ENCODE measurements around the gene DUSP14. TPM values are rescaled to one million over a fixed set of nuclear protein-coding genes. Genes with fewer than 3 reads are reported as not detected.

Gene DUSP14
- total and polyA plus RNA-seq, 2 donors: 12.5 to 14.9 TPM

- H3K36me3 ChIP-seq (ENCODE audit: insufficient read depth): no peaks in the 10 kb centered on the region
- H3K27ac ChIP-seq (ENCODE audit: low read depth): no peak overlapping the region
- H3K4me3 ChIP-seq (ENCODE audit: low read depth, low read length): no peak overlapping the region
- 77% methylated on average over 24 of the region's 24 CpGs for WGBS
- no peak for DNase-seq (ENCODE audit: extremely low spot score)
- no peaks in the 10 kb centered on the region for H3K4me1 ChIP-seq (ENCODE audit: insufficient read depth)
Measured at GRCh38 chr17:37512442-37513068, 22.9 kb downstream of the DUSP14 start.

GRCh38 chr17:37513711-37514110 is 24.0 kb downstream of the DUSP14 start:
- WGBS: 91% methylated on average over 10 of the region's 10 CpGs
- no peak overlapping the region for H3K4me3 ChIP-seq (ENCODE audit: low read depth, low read length)
- no peak overlapping the region for H3K27ac ChIP-seq (ENCODE audit: low read depth)
- no peak for DNase-seq (ENCODE audit: extremely low spot score)
- H3K4me1 ChIP-seq (ENCODE audit: insufficient read depth): no peaks in the 10 kb centered on the region
- no peaks in the 10 kb centered on the region for H3K36me3 ChIP-seq (ENCODE audit: insufficient read depth)

GRCh38 chr17:37516127-37516571 is 26.5 kb downstream of the DUSP14 start:
- no peaks in the 10 kb centered on the region for H3K4me1 ChIP-seq (ENCODE audit: insufficient read depth)
- no peaks in the 10 kb centered on the region for H3K36me3 ChIP-seq (ENCODE audit: insufficient read depth)
- DNase-seq (ENCODE audit: extremely low spot score): no peak
- H3K4me3 ChIP-seq (ENCODE audit: low read depth, low read length): no peak overlapping the region
- WGBS: 43% methylated on average over 6 of the region's 6 CpGs
- H3K27ac ChIP-seq (ENCODE audit: low read depth): no peak overlapping the region

- Histone ChIP-seq H3K27ac (ENCODE audit: low read depth) (no peak overlapping the region), H3K4me1 (ENCODE audit: insufficient read depth) (no peaks in the 10 kb centered on the region), H3K4me3 (ENCODE audit: low read depth, low read length) (no peak overlapping the region), H3K36me3 (ENCODE audit: insufficient read depth) (no peaks in the 10 kb centered on the region)
- DNase-seq (ENCODE audit: extremely low spot score): no peak
- WGBS: 90% methylated on average over 4 of the region's 4 CpGs
Measured at GRCh38 chr17:37517881-37518280, 28.2 kb downstream of the DUSP14 start.

GRCh38 chr17:37518826-37519225 is 29.1 kb downstream of the DUSP14 start:
- Histone ChIP-seq H3K4me3 (ENCODE audit: low read depth, low read length) (no peak overlapping the region), H3K36me3 (ENCODE audit: insufficient read depth) (no peaks in the 10 kb centered on the region), H3K27ac (ENCODE audit: low read depth) (no peak overlapping the region), H3K4me1 (ENCODE audit: insufficient read depth) (no peaks in the 10 kb centered on the region)
- no peak for DNase-seq (ENCODE audit: extremely low spot score)
- WGBS: 75% methylated on average over 8 of the region's 8 CpGs

GRCh38 chr17:37519251-37519985 is 29.7 kb downstream of the DUSP14 start:
- Histone ChIP-seq H3K4me3 (ENCODE audit: low read depth, low read length) (no peak overlapping the region), H3K4me1 (ENCODE audit: insufficient read depth) (no peaks in the 10 kb centered on the region), H3K27ac (ENCODE audit: low read depth) (no peak overlapping the region), H3K36me3 (ENCODE audit: insufficient read depth) (no peaks in the 10 kb centered on the region)
- DNase-seq (ENCODE audit: extremely low spot score): no peak
- WGBS: 62% methylated on average over 5 of the region's 5 CpGs

- Histone ChIP-seq H3K36me3 (ENCODE audit: insufficient read depth) (no peaks in the 10 kb centered on the region), H3K4me1 (ENCODE audit: insufficient read depth) (no peaks in the 10 kb centered on the region), H3K27ac (ENCODE audit: low read depth) (no peak overlapping the region), H3K4me3 (ENCODE audit: low read depth, low read length) (no peak overlapping the region)
- 77% methylated on average over 8 of the region's 8 CpGs for WGBS
- DNase-seq (ENCODE audit: extremely low spot score): no peak
Measured at GRCh38 chr17:37520174-37520573, 30.5 kb downstream of the DUSP14 start.

GRCh38 chr17:37521821-37522220 is 32.1 kb downstream of the DUSP14 start:
- H3K27ac ChIP-seq (ENCODE audit: low read depth): no peak overlapping the region
- no peak overlapping the region for H3K4me3 ChIP-seq (ENCODE audit: low read depth, low read length)
- 92% methylated on average over 5 of the region's 5 CpGs for WGBS
- H3K4me1 ChIP-seq (ENCODE audit: insufficient read depth): no peaks in the 10 kb centered on the region
- no peak for DNase-seq (ENCODE audit: extremely low spot score)
- H3K36me3 ChIP-seq (ENCODE audit: insufficient read depth): no peaks in the 10 kb centered on the region

GRCh38 chr17:37523715-37524219 is 34.1 kb downstream of the DUSP14 start:
- Histone ChIP-seq H3K36me3 (ENCODE audit: insufficient read depth) (no peaks in the 10 kb centered on the region), H3K4me3 (ENCODE audit: low read depth, low read length) (no peak overlapping the region), H3K4me1 (ENCODE audit: insufficient read depth) (no peaks in the 10 kb centered on the region), H3K27ac (ENCODE audit: low read depth) (no peak overlapping the region)
- DNase-seq (ENCODE audit: extremely low spot score): no peak
- 79% methylated on average over 8 of the region's 8 CpGs for WGBS

- WGBS: 55% methylated on average over 5 of the region's 5 CpGs
- peak; percentile 25 for DNase-seq (ENCODE audit: extremely low spot score)
- no peaks in the 10 kb centered on the region for H3K4me1 ChIP-seq (ENCODE audit: insufficient read depth)
- H3K4me3 ChIP-seq (ENCODE audit: low read depth, low read length): no peak overlapping the region
- no peak overlapping the region for H3K27ac ChIP-seq (ENCODE audit: low read depth)
- peaks cover 2% of the 10 kb centered on the region for H3K36me3 ChIP-seq (ENCODE audit: insufficient read depth)
Measured at GRCh38 chr17:37527249-37527851, 37.7 kb downstream of the DUSP14 start.

- DNase-seq (ENCODE audit: extremely low spot score): no peak
- peaks cover 2% of the 10 kb centered on the region for H3K36me3 ChIP-seq (ENCODE audit: insufficient read depth)
- no peaks in the 10 kb centered on the region for H3K4me1 ChIP-seq (ENCODE audit: insufficient read depth)
- no peak overlapping the region for H3K27ac ChIP-seq (ENCODE audit: low read depth)
- WGBS: 87% methylated on average over 4 of the region's 4 CpGs
- H3K4me3 ChIP-seq (ENCODE audit: low read depth, low read length): no peak overlapping the region
Measured at GRCh38 chr17:37530420-37530819, 40.7 kb downstream of the DUSP14 start.

GRCh38 chr17:37532756-37533155 is 43.1 kb downstream of the DUSP14 start:
- H3K4me1 ChIP-seq (ENCODE audit: insufficient read depth): no peaks in the 10 kb centered on the region
- H3K36me3 ChIP-seq (ENCODE audit: insufficient read depth): peaks cover 6% of the 10 kb centered on the region
- H3K27ac ChIP-seq (ENCODE audit: low read depth): no peak overlapping the region
- 75% methylated on average over 3 of the region's 3 CpGs for WGBS
- H3K4me3 ChIP-seq (ENCODE audit: low read depth, low read length): no peak overlapping the region
- DNase-seq (ENCODE audit: extremely low spot score): no peak

- Histone ChIP-seq H3K27ac (ENCODE audit: low read depth) (no peak overlapping the region), H3K4me1 (ENCODE audit: insufficient read depth) (no peaks in the 10 kb centered on the region), H3K36me3 (ENCODE audit: insufficient read depth) (peaks cover 11% of the 10 kb centered on the region), H3K4me3 (ENCODE audit: low read depth, low read length) (no peak overlapping the region)
- DNase-seq (ENCODE audit: extremely low spot score): no peak
- 92% methylated on average over 5 of the region's 5 CpGs for WGBS
Measured at GRCh38 chr17:37535906-37536305, 46.2 kb downstream of the DUSP14 start.
